AG08395 (cell line): ENCODE results near the gene CLEC4G.
"Not testable (repeated sequence)": the region's sequence is repeated elsewhere in the genome, so short reads cannot be mapped to it uniquely, and the experiment has no call there.

Experiments
- DNase-seq: peaks from one replicate; pipeline ENCODE4 v3.0.0; 2012; ENCODE audit warnings: mixed read lengths, low spot score

The CLEC4G gene

GRCh38 chr19:7732045-7732444 lies at the start of gene CLEC4G:
Gene CLEC4G (minus strand): TSS chr19:7732110. CDS start chr19:7732102, 8 bp downstream.
- DNase-seq, result no peak

DNA sequence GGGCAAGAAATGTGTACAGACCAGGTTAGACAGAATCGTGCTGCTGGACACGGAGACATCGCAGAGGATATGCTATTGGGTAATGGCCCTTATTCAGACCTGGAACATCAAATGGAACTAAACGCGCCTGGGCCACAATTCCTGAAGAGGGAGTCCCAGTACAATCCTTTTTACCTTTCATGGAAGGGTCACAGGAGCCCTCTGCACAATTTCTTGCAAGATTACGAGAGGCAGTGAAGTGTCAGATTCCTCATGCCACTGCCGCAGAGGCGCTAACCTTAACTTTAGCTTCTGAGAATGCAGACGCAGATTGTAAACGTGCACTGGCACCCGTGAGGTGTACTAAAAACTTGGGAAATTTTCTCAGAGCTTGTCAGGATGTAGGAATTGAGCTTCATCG lies 49.2 kb upstream of the CLEC4G start:
- DNase-seq, result no peak

DNA sequence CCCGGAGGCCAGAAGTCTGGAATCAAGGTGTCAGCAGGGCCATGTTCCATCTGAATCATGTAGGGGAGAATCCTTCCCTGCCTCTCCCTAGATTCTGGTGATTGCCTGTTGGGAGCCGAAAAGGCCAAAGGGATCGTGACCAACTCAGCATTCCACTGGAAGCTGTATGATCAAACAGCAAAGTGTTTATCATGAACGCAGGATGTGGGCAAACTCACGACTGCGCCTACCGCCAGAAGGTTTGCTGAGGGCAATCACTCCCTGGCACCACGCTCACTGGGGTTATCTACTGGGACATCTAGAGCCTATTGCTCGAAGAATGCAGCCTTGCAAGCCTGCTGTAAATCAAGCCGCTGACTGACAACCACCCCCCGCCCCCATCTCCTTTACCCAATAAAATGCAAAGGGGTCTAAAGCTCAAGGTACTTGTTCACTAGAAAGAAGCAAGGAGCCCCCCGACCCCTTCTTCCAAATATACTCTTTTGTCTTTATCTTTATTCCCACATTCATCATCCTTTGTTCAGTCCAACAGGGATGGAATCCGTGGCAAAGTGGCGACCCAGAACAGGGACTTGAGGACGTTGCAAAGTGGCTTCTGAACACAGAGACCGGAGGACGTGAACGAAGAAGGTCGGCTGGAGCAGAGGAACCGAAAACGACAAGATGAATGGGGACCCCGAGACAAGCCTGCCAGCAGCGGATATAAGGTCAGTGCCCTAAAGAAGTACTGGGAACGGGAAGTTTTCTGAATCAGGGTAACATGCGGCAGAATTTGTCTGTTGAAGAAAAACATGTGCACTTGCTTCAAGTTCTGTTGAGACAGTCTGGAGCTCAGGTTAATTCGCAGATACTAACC lies 47.9 kb upstream of the CLEC4G start:
- no peak for DNase-seq

GRCh38 chr19:7778081-7778480 lies 46.2 kb upstream of the CLEC4G start:
- no peak for DNase-seq

- no peak for DNase-seq
Measured at GRCh38 chr19:7775761-7776160, 43.9 kb upstream of the CLEC4G start.

DNA sequence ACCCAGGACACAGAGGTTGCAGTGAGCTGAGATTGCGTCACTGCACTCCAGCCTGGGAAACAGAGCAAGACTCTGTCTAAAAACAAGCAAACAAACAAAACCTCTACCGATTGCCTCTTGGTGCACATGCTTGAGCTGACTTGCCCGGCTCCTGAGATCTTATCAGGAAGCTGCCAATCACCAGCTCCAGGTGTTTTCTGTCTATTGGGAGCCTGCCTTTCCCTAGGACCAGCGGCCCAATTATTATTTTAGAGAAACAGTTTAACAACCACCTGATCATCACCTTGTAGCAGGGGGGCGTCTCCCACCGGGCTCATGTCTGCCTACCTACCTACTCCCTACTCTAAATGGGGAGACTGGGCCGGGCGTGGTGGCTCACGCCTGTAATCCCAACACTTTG lies 41.9 kb upstream of the CLEC4G start:
- DNase-seq, result no peak

GRCh38 chr19:7772752-7773291 lies 40.9 kb upstream of the CLEC4G start:
- DNase-seq, result no peak

GRCh38 chr19:7771072-7771471 lies 39.2 kb upstream of the CLEC4G start:
- no peak for DNase-seq

- no peak for DNase-seq
Measured at GRCh38 chr19:7769171-7769570, 37.3 kb upstream of the CLEC4G start.

GRCh38 chr19:7767487-7767886 lies 35.6 kb upstream of the CLEC4G start:
- no peak for DNase-seq

GRCh38 chr19:7766535-7766934 lies 34.6 kb upstream of the CLEC4G start:
- DNase-seq, result no peak

GRCh38 chr19:7765043-7765442 lies 33.1 kb upstream of the CLEC4G start:
- DNase-seq, result not testable (repeated sequence)

GRCh38 chr19:7764157-7764556 lies 32.2 kb upstream of the CLEC4G start:
- not testable (repeated sequence) for DNase-seq

DNA sequence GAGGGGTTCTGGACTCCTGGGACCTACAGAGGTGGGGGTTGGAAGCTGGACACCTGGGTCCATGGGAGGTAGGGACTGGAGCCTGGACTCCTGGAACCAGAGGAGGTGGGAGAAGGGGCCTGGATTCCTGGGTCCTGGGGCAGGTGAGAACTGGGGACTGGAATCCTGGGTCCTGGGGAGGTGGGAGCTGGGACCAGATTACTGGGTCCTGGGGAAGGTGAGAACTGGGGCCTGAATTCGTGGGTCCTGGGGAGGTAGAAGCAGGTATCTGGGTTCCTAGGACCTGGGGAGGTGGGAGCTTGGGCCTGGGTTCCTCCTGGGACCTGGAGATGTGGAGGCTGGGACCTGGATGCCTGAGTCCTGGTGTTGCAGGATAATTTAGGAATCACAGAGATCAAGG lies 31.8 kb upstream of the CLEC4G start:
- no peak for DNase-seq

DNA sequence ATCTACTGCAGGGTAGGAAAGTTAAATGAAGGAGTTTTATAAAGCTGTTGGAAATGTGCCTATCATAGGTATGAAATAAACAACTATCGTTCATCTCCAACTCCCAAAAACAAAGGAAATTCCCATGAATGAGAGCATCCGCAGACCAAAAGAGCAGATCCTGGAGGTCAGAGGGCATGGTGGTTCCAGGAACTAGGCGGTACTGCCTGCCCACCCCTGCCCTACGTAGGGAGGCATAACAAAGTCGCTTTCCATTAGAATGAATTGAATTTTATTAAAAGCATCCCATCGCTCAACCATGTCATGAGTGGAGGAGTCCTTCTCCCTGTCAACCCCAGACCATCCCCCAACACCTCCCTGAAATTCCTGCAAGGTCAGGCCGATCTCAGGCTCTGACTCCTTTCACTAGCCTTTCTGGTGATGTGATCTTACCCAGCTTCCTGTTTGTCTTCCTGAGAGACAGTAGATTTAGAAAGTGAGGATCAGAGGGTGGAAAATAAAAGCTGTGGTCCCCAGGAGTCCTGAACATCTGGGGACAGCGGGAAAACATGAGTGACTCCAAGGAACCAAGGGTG lies 30.9 kb upstream of the CLEC4G start, which contains the start of gene CLEC4M:
TSS of gene CLEC4M (plus strand) at position 525 of the 575 bp plus-strand sequence. CDS start at position 549, 24 bp downstream.
- DNase-seq, result no peak

DNA sequence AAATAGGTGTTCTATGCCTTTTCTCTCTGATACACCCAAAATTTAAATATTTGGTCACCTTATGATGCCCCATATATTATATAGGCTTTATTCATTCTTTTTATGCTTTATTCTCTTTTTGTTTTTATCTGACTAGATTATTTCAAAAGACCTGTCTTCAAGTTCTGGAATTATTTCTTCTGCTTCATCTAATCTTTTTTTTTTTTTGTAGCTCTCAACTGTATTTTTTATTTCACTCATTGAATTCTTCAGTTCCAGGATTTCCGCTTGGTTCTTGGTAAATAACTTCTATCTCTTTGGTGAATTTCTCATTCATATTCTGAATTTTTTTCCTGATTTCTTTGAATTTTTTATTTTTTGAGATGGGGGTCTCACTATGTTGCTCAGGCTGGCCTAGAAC lies 27.2 kb upstream of the CLEC4G start:
- no peak for DNase-seq

DNA sequence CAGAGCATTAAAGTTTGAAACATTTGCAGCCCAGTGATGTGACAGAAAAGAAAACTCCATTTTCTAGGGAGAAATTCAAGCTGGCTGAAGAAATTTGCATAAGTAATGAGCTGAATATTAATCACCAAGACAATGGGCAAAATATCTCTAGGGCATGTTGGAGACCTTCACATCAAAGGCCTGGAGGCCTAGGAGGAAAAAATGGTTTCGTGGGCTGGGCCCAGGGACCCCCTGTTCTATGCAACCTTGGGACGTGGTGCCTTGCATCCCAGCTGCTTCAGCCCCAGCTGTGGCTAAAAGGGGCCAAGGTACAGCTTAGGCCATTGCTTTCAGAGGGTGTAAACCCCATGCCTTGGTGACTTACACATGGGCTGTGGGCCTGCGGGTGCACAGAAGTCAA lies 25.4 kb upstream of the CLEC4G start:
- no peak for DNase-seq

DNA sequence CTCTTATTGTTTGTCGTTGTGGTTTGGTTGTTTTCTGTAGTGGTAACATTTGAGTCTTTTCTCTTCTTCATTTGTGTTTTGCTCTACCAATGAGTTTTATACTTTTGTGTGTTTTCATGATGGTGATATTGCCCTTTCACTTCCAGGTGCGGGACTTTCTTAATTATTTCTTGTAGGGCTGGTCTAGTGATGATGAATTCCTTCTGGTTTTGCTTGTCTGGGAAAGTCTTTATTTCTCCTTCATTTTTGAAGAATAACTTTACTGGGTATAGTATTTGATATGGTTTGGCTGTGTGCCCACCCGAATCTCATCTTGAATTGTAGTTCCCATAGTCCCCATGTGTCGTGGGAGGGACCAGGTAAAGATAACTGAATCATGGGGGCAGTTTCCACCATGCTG lies 24.3 kb upstream of the CLEC4G start:
- DNase-seq, result no peak

GRCh38 chr19:7751157-7751783 lies 19.4 kb upstream of the CLEC4G start:
- no peak for DNase-seq

DNA sequence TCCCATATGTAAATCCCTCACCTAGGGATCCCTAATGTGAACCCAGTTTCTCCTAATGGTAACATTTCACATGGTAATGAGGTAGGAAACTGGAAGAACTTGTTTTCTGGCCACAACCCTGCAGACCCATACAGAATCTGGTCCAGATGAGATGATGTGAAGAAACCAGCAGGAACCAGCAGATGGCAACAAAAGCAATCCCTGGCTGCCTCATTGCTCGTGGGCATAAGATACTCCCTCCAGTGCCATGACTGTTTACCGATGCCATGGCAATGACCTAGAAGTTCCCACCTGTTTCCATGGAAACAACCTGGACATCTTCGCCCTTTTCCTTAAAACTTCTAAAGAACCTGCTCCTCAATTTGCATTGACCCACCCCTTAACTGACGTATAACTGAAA lies 16.8 kb upstream of the CLEC4G start:
- no peak for DNase-seq

DNA sequence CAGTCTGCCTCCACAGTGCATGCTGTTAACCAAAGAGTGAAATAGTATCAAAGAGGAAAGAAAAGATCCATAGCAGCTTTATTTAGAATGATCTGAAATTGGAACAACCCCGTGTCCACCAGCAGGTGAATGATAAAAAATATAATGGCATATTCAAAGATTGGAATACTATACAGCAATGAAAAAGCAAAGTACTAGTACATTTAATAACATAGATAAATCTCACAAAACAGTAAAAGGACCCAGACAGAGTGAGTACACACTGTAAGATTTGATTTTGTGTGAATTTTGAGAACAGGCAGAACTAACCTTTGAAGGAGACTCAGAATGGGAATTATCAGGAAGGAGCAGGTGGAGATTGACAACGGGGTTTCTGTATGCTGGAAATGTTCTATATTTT lies 16.3 kb upstream of the CLEC4G start:
- no peak for DNase-seq

DNA sequence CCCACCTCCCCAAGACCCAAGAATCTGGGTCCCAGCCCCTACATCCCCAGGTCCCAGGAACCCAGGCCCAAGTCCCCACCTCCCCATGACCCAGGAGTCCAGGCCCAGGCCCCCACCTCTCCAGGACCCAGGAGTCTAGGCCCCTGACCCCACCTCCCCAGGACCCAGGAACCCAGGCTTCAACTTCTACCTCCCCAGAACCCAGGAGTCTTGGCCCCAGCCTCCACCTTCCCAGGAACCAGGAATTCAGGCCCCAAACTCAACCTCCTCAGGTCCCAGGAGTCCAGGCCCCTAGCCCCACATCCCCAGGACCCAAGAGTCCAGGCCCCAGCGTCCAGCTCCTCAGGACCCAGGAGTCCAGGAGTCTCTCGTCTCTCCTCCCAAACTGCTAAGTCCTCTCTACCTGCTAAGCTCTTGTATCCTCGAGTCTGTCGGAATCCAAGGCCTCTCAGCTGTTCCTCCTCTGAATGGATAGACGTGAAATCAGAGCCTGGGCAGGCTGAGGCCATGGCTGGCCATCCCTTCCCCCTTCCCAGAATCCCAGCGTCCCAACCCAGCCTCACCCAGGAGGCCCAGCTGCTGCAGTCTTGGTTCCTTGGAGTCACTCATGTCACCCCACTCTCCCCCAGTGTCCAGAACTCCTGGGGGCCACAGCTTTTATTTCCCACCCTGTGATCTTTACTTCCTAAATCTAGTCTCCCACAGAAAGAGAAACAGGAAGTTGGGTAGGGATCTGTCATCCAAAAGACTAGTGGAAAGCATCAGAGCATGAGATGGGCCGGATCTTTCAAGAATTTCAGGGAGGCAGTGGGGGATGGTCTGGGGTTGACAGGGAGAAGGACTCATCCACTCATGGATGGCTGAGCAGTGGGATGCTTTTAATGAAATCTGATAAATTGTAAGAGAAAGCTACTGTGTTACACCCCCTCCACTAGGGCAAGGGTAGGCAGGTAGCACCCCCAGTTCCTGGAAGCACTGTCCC lies 15.3 kb upstream of the CLEC4G start, which contains the start of gene CD209:
TSS of gene CD209 (minus strand) at position 632 of the 982 bp plus-strand sequence. CDS start at position 609, 23 bp downstream.
- no peak for DNase-seq
